Activated naive CD8-positive, alpha-beta T cell treated with anti-CD3 and anti-CD28 coated beads, Interleukin-2, amount 50 U/mL, for 24 hours (primary cell): Measurements from ENCODE around the gene SKP1.

Source experiments
- ATAC-seq: fragments of 150-1000 bp; cut with Tn5 transposase; one replicate; pipeline ENCODE4 v1.10.0; 2021
- DNase-seq: peaks from one replicate; pipeline ENCODE4 v3.0.0; 2021
- H3K27ac Mint-ChIP-seq: one replicate; pipeline ENCODE4 v1.8.0; 2021; ENCODE audit warnings: mild to moderate bottlenecking, mixed read lengths
- H3K27me3 Mint-ChIP-seq: one replicate; pipeline ENCODE4 v1.8.0; 2021; ENCODE audit warnings: mixed read lengths
- H3K36me3 Mint-ChIP-seq: one replicate; pipeline ENCODE4 v1.8.0; 2021; ENCODE audit warnings: low read depth, mixed read lengths
- H3K4me1 Mint-ChIP-seq: one replicate; pipeline ENCODE4 v1.8.0; 2021; ENCODE audit warnings: mixed read lengths
- H3K4me3 Mint-ChIP-seq: one replicate; pipeline ENCODE4 v1.8.0; 2021; ENCODE audit warnings: mild to moderate bottlenecking, moderate library complexity, mixed read lengths
- H3K9me3 Mint-ChIP-seq: one replicate; pipeline ENCODE4 v1.8.0; 2021; ENCODE audit warnings: mixed read lengths

SKP1 gene

DNA sequence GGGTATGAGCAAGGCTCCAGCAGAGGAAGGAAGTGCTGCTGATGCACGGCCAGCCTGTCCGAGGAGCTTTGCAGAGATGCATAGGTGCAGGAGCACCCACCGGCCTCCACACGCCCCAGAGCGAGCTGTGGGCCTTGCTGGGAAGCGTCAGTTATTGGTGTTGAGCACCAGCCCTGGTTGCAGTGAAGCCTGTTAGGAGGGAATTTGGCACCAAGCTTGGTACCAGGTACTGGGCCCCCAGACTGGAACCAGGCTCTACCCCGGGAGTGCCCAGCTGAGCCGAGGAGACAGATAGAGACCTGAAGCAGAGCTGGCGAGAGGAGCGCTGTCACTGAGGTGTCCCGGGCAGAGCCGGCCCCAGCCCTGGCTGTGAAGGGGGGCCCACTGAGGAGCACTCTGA lies 57.0 kb downstream of the SKP1 start:
- peak overlapping the region; percentile 26 for H3K27ac Mint-ChIP-seq

DNA sequence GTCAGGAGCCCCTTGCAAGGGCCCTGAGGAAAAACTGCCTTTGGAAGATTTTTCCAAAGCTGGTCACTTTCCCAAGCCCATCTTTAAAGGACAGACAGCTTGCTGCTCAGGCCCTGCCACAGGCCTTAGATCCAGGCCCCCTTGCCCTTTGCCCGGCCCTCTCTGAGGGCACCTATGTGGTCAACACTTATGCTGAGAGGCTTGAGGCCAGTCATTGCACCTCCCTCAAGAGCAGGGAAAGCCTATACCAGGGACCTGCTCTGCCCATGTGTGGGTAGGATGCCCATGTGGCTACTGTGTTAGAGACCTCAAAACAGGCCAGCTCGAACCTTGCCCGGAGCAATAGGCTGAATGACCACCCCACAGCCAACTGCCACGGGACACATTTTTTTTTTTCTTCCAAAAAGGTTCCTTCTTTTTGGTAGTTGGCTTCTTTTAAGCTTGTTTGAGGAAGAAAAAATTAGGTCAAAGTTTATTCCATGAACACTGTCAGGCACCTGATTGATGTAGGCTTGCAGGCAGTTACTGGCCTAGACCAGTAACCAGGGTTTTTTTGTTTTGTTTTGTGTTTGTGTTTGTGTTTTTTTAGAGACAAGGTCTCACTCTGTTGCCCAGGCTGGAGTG lies 58.4 kb downstream of the SKP1 start:
- H3K27me3 Mint-ChIP-seq: peaks cover 3% of the 10 kb centered on the region

More for the DNA sequence above, 57.0 kb downstream of the SKP1 start:
- peaks cover 91% of the 10 kb centered on the region for H3K4me1 Mint-ChIP-seq
- DNase-seq (no peak), ATAC-seq (no peak)
- H3K27me3 Mint-ChIP-seq: no peaks in the 10 kb centered on the region
- H3K36me3 Mint-ChIP-seq: peaks cover 32% of the 10 kb centered on the region
- no peaks in the 10 kb centered on the region for H3K9me3 Mint-ChIP-seq
- H3K4me3 Mint-ChIP-seq: peak overlapping the region; percentile 54

DNA sequence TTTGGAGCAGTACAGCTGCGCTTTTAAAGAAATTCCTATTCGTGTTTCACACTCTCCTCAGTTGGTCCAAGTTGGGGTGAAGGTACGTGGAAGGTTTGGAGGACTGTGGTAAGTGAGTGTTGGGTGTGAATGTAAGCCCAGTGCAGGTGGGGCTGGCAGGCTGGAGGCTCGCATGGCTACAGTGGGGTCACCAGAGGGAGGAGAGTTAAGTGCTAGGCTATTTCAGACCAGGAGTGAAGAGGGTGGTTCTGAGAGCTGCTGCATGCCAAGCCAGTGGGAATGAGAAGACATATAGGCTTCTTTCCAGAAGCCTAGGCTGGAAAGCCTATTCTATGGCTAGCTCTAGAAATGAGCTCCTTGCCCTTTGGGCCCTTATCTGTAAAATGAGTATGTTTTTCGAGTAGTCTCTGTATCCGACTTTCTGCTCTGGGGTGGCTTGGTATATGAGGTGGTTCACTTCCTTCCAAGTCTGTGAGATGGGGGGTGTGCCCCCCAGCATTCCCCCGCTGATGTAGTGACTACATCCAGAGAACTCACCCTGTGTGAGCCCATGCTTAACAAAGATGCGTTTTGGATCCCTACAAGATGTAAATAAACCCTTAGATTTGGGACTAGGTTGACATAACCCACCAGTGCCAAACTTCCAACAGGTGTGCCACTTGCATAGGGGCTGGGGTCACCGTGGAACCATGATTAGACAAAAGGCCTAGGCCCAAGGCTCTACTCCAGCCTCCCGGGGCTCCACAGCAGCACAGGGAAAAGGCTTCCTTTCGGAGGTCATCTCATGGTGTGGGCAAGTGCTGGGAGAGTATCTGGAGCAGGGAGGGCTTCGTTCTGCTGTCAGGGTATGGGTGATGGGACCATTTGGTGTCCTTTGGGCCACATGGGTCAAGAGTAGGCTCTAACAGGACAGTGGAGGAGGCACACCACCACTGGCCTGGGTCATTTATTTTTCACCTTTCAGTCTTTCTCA lies 59.7 kb downstream of the SKP1 start:
- H3K27me3 Mint-ChIP-seq: peaks cover 3% of the 10 kb centered on the region
- H3K27ac Mint-ChIP-seq: peak overlapping the region; percentile 40
- peak overlapping the region; percentile 72 for H3K4me3 Mint-ChIP-seq
- peaks cover 29% of the 10 kb centered on the region for H3K36me3 Mint-ChIP-seq
- peaks cover 86% of the 10 kb centered on the region for H3K4me1 Mint-ChIP-seq
- H3K9me3 Mint-ChIP-seq: no peaks in the 10 kb centered on the region
- DNase-seq (no peak), ATAC-seq (no peak)

More for the DNA sequence above, 58.4 kb downstream of the SKP1 start:
- Mint-ChIP-seq H3K27ac (no peak overlapping the region), H3K4me1 (peaks cover 87% of the 10 kb centered on the region), H3K36me3 (peaks cover 29% of the 10 kb centered on the region), H3K4me3 (peak overlapping the region; percentile 54), H3K9me3 (no peaks in the 10 kb centered on the region)
- DNase-seq (no peak), ATAC-seq (no peak)

DNA sequence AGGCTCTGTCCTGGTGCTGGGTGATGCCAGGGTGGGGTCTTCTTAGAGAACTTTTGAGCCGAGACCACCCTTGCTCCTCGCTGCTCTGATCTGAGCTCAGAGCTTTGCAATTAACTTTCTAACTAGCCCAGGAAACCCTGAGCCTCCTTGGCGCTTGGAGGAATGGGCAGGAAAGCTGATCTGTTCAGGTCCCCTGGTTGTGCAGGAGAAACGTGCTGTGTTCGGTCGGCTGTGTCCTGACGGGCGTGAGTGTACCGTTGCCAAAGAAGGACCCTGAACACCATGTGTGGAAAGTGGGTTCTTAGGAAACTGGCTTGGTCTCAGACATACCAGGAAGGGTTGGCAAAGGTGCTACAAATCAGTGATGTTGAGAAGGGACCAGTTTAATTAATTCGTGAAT lies 60.5 kb downstream of the SKP1 start:
- Mint-ChIP-seq H3K27me3 (peaks cover 5% of the 10 kb centered on the region), H3K36me3 (peaks cover 26% of the 10 kb centered on the region), H3K4me3 (peak overlapping the region; percentile 72), H3K4me1 (peaks cover 86% of the 10 kb centered on the region), H3K27ac (peak overlapping the region; percentile 40), H3K9me3 (no peaks in the 10 kb centered on the region)
- ATAC-seq (no peak), DNase-seq (no peak)

DNA sequence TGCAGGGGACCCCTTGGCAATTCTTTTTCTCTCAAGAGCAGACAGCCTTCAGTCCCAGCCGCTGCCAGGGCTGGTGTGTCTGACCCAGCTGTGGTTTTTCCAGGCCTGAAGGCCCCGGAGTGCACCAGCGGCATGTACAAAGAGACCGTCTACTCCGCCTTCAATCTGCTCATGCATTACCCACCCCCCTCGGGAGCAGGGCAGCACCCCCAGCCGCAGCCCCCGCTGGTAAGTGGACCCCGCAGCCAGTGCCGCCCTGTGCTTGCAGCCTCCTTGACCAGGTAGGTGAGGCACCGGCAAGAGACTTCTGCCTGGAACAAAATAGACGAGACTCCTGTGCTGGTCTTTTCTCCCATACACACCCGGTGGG lies 61.0 kb downstream of the SKP1 start:
- DNase-seq (no peak), ATAC-seq (no peak)
- H3K27ac Mint-ChIP-seq: peak overlapping the region; percentile 39
- H3K27me3 Mint-ChIP-seq: peaks cover 5% of the 10 kb centered on the region
- H3K9me3 Mint-ChIP-seq: no peaks in the 10 kb centered on the region
- peaks cover 86% of the 10 kb centered on the region for H3K4me1 Mint-ChIP-seq
- peaks cover 26% of the 10 kb centered on the region for H3K36me3 Mint-ChIP-seq
- peak overlapping the region; percentile 72 for H3K4me3 Mint-ChIP-seq

DNA sequence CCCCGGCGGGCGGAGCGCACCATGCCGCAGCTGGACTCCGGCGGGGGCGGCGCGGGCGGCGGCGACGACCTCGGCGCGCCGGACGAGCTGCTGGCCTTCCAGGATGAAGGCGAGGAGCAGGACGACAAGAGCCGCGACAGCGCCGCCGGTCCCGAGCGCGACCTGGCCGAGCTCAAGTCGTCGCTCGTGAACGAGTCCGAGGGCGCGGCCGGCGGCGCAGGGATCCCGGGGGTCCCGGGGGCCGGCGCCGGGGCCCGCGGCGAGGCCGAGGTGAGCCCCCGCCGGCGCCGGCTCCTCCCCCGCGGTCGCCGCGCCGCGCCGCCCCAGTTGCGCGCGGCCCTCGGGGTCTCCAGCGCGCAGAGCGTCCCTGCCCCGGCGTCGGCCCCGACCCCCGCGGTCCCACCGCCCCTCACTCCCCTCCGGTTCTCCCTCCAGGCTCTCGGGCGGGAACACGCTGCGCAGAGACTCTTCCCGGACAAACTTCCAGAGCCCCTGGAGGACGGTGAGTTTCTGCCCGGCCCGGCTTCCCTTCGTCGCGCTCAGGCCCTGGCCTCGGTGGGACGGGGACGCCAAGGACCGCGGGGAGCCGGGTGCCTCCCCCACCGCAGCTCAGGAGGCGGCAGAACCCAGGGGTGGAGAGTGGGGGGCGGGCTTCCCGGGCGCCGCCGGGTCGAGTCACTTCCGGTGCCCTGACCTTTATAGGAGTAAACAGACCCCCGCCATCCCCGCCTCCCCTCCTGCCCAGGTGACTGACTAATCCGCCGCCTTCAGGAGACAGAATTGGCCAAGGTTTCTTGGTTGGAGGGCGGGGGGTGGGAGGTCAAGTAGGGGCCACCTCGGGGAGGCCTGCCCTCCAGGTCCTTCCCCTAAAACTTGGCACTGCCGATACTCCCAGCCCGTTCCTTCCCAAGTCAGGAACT lies 61.6 kb downstream of the SKP1 start:
- ATAC-seq: peak; percentile 23
- peak; percentile 82 for DNase-seq

DNA sequence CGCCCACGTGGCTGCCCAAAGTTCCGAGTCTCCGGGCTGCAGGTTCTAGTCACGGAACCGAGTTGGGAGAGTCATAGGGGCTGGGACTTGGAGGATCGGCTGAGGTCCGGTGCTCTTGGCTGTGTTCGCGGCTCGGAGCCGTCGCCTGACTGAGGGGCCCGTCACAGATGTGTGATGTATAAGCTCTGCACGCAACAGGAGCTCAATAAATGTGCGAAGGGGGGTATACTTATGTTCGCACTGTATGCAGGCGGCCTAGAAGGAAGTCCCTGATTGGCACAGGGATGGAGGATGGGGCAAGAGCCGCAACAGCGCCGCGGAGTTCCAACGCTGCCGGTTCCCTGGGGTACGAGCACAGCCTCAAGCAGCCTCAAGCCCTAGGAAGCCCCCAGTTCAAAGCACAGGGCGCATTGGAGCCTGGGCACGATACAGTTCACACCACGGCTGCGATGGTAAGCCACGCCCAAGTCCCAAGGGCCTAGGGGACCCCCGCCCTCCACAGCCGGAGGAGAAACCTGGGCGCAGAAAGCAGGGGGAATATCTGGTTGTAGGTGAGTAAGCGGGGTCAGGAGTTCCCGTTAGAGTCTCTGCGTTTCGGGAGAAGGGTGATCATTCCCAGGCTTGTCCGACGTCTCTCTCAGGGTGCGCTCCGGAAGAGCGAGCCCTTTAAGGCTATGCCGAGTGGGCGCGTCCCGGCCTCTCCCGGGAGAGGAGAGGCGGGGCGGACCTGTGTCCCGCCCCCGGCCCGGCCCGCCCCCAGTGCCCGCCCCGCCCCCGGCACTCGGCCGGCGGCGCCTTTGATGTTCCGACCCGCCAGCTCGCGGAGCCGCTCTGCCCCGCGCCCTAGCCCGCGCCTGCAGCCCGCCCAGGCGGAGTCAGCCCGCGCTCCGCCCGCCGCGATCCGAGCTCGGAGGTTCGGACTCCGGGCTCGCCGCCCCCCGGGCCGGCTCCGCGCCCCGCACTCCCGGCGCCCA lies 62.6 kb downstream of the SKP1 start, which contains the start of gene TCF7:
TCF7 (plus strand) TSS at position 780 of the 974 bp plus-strand sequence. CDS start 226 bp downstream, outside the sequence.
- peak; percentile 50 for ATAC-seq
- peak; percentile 74 for DNase-seq
- H3K4me3 Mint-ChIP-seq: peak within 1 kb of the TSS; percentile 82
- H3K4me1 Mint-ChIP-seq: peaks cover 77% of the 10 kb centered on the region
- peaks cover 5% of the 10 kb centered on the region for H3K27me3 Mint-ChIP-seq
- H3K36me3 Mint-ChIP-seq: peaks cover 19% of the 10 kb centered on the region
- H3K27ac Mint-ChIP-seq: peak within 1 kb of the TSS; percentile 93
- H3K9me3 Mint-ChIP-seq: no peaks in the 10 kb centered on the region

More for the DNA sequence above, 61.6 kb downstream of the SKP1 start:
- peak overlapping the region; percentile 39 for H3K27ac Mint-ChIP-seq
- H3K4me3 Mint-ChIP-seq: peak overlapping the region; percentile 72
- no peaks in the 10 kb centered on the region for H3K9me3 Mint-ChIP-seq
- peaks cover 21% of the 10 kb centered on the region for H3K36me3 Mint-ChIP-seq
- peaks cover 5% of the 10 kb centered on the region for H3K27me3 Mint-ChIP-seq
- peaks cover 86% of the 10 kb centered on the region for H3K4me1 Mint-ChIP-seq

DNA sequence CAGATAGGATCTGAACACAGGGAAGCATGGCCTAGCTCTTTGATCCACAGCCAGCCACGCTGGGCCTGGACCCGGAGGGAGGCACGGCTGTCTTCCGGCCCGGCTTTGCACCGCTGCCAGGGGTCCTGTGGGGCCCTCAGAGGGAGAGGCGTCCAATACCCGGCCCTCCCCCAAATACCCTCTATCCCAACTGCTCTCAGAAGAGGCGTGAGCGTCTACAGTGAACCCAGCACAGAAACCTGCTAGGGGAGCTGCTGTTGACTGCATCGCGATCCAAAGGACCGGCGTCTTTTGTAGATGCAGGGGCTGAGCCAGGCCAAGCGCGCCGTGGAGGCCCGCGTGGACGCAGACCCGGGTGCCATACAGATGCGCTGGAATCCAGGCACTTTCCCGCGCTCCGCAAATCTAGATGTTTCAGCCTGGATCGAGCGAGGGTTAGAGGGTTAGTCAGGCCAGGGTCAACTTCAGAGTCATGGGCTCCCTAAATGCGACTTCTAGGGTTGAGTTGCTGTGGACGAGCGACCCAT lies 63.3 kb downstream of the SKP1 start:
- Mint-ChIP-seq H3K27me3 (peaks cover 5% of the 10 kb centered on the region), H3K9me3 (no peaks in the 10 kb centered on the region), H3K4me1 (peaks cover 70% of the 10 kb centered on the region), H3K36me3 (peaks cover 16% of the 10 kb centered on the region), H3K4me3 (peak overlapping the region; percentile 82), H3K27ac (peak overlapping the region; percentile 93)
- DNase-seq (no peak), ATAC-seq (no peak)

DNA sequence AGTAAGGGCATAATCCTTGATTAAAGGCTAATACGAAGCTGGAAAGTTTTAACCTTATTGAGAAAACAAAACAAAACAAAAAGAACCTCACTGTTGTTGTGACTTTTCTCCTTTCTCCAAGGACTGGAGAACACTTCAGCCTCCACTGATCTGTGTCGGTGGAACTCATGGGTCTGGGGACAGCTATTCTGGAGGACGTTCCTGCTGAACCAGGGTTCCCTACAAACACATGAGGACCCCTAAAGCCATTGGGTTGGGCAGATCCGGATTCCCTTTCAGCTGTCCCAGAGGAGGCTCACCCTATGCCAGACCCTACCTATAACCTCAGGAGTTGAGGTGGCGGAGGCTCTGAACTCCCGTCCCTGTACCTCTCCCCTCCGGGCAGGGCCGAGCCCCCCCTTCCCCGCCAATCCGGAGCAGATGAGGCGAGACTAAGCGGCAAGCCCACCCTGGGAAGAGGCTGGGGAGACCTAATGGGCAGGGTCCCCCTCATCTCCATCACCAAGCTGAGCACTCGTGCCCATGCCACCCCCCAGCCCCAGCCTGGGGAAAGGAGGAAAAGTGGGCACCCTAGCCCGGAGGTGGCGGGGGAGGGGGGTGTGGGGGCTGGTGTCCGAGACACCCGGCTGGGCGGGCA lies 63.9 kb downstream of the SKP1 start:
- no peak for DNase-seq
- H3K4me3 Mint-ChIP-seq: peak overlapping the region; percentile 52
- H3K9me3 Mint-ChIP-seq: no peaks in the 10 kb centered on the region
- H3K27ac Mint-ChIP-seq: peak overlapping the region; percentile 95
- peaks cover 5% of the 10 kb centered on the region for H3K27me3 Mint-ChIP-seq
- H3K36me3 Mint-ChIP-seq: peaks cover 15% of the 10 kb centered on the region
- ATAC-seq: no peak
- H3K4me1 Mint-ChIP-seq: peaks cover 69% of the 10 kb centered on the region

DNA sequence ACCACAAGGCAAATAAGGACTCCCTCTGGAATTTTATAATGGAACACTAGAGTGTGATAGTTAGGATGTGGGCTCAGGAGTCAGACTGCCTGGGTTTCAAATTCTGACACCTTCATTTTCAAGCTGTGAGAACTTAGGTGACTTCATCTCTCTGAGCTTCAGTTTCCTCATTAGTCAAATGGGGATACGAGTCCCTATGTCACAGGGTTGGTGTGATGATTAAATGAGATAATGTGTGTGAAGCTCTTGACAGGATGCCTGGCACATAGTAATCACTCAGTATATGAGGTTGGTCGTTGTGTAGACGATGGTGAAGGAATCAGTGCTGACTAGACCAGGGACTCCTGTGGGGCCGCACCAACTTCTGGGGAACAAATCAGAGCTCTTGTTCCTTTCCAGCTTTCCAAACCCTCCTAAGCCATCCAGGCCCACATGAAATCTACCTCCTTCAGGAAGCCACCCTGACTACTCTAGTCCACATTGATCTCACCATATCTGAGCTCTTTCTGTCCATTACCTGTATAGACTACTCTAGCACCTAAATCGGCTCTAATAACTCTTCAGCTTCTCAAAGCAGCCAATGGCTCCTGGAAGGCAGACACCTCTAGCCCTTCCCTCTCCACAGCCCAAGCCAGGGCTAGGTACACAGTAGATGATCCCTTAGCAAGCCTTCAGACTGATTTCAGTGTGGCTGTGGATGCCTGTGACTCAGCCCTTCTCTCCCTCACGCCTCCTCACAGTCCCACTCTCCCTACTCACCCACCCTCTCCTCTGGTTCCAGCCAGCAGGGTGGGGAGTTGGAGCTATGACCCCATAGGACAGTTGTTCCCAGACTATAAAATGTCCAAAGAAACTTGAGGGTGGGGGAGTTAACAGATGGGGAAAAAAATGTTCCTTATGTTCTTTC lies 64.8 kb downstream of the SKP1 start:
- peak overlapping the region; percentile 52 for H3K4me3 Mint-ChIP-seq
- peak; percentile 76 for ATAC-seq
- peaks cover 5% of the 10 kb centered on the region for H3K27me3 Mint-ChIP-seq
- H3K4me1 Mint-ChIP-seq: peaks cover 67% of the 10 kb centered on the region
- no peaks in the 10 kb centered on the region for H3K9me3 Mint-ChIP-seq
- H3K36me3 Mint-ChIP-seq: peaks cover 8% of the 10 kb centered on the region
- peak overlapping the region; percentile 95 for H3K27ac Mint-ChIP-seq
- DNase-seq: no peak

DNA sequence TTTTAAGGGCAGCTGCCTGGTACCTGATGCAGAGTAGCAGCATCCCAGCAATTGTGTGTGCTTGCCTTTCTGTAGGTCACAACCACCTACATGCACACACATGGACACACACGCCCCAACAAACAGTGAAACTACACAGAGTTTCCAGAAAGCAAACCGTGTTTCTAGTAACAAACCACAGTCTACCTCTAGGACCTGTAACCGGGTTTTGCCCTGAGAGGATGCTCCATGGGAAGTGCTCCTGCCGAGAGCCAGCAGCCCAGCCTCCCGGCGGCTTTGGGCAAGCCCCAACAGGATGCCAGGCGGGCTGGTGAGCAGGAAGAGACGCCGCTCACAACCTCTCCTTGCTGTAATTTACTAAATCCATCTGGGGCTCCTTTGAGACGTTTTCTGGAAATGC lies 66.4 kb downstream of the SKP1 start:
- Mint-ChIP-seq H3K4me3 (peak overlapping the region; percentile 42), H3K4me1 (peaks cover 66% of the 10 kb centered on the region), H3K36me3 (no peaks in the 10 kb centered on the region), H3K27ac (peak overlapping the region; percentile 73), H3K27me3 (peaks cover 5% of the 10 kb centered on the region), H3K9me3 (no peaks in the 10 kb centered on the region)
- ATAC-seq (peak; percentile 8), DNase-seq (no peak)

DNA sequence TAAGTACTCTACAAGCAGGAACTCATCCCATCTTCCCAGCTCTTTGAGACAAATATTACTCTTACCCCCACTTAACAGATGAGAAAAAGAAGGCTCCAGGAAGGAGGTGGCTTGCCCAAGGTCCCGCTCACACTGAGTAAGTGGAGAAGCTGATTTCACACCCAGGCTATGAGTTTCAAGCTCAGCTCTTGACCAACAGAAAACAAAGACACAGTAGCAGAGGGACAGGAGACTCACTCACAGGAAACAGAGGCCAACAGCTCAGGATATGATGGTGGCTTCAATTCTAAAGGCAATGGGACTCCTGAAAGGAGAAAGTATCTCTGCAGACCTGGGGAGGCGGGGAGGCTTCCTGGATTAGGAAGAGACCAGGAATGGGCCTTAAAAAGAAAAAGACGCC lies 69.0 kb downstream of the SKP1 start:
- no peak for ATAC-seq
- no peaks in the 10 kb centered on the region for H3K9me3 Mint-ChIP-seq

More for the DNA sequence above, 69.0 kb downstream of the SKP1 start:
- H3K27ac Mint-ChIP-seq: no peak overlapping the region
- H3K4me3 Mint-ChIP-seq: no peak overlapping the region
- no peak for DNase-seq
- H3K36me3 Mint-ChIP-seq: no peaks in the 10 kb centered on the region
- H3K4me1 Mint-ChIP-seq: peaks cover 79% of the 10 kb centered on the region
- H3K27me3 Mint-ChIP-seq: peaks cover 2% of the 10 kb centered on the region
